GM18867 (cell line): ENCODE data around the gene TRAK2.
"Not testable (repeated sequence)": the region's sequence is repeated elsewhere in the genome, so short reads cannot be mapped to it uniquely, and the experiment has no call there.

Experiments used
- ATAC-seq: cut with Tn5 transposase; IDR thresholded peaks from one replicate; pipeline ENCODE4 v1.9.1; 2021; ENCODE audit warnings: mild to moderate bottlenecking, moderate library complexity; ENCODE audit not compliant: unreplicated experiment

The TRAK2 gene

GRCh38 chr2:201451292-201452057 lies at the start of gene TRAK2, which contains the start of gene STRADB:
Gene TRAK2 (minus strand): TSS chr2:201451458. CDS start chr2:201420507, 30,951 bp downstream.
Gene STRADB (plus strand): TSS chr2:201451740. CDS start chr2:201454841, 3,101 bp downstream.
- peak; percentile 96 for ATAC-seq

DNA sequence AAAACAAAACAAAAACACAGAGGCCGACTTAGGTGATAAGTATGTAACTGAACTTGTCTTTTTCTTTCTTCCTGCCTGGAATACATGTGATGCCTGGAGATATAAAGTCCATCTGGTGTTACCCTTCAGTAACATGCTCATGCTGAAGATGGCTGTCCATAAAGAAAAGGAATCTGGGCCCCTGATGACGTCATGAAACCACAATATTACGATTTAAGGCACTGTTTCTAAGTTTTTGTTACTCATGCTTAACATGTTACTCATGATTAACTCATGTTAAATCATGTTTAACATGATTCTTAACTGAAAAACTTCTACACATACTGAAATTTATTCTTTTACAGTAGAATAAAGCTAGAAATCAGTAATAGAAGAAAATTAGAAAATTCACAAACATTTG lies 49.3 kb upstream of the TRAK2 start:
- ATAC-seq: no peak

DNA sequence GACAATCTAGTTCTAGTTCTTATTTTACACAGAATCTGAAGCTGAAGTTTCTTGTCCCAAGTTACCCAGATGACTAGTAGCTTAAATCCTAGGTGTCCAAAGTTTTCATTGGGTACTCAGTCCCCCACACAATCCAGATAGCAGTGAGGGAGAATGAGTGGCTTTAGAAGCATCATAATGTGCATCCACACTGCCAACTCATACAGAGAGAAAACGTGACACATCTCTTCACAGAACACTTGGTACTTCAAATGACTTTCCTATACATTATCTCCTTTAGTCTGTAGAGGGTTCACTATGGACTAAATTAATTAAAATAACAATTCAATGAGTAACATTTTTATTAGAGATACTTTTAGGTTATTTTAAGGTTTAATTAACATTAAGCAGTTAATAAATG lies 45.5 kb upstream of the TRAK2 start:
- no peak for ATAC-seq

DNA sequence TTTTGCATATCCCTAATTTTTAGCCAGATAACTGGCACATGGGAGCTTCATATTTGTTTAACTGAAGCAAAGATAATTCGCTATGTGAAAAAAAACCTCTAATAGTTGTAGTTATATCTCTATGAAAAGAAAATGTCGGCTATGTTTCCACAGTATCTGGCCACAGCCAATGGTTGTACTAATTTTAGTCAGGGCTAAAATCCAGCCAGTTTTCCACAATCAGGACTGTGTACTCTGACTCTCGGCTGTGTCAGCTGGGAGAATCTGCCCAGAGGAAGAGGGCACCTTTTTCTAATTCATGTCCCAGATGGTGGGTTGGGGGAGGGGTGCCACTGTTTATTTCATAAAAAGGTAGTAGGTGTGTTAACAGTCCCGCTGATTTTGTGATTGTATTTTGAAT lies 39.0 kb upstream of the TRAK2 start:
- no peak for ATAC-seq

GRCh38 chr2:201484805-201485204 lies 33.5 kb upstream of the TRAK2 start:
- ATAC-seq: no peak

GRCh38 chr2:201483758-201484157 lies 32.5 kb upstream of the TRAK2 start:
- ATAC-seq: not testable (repeated sequence)

DNA sequence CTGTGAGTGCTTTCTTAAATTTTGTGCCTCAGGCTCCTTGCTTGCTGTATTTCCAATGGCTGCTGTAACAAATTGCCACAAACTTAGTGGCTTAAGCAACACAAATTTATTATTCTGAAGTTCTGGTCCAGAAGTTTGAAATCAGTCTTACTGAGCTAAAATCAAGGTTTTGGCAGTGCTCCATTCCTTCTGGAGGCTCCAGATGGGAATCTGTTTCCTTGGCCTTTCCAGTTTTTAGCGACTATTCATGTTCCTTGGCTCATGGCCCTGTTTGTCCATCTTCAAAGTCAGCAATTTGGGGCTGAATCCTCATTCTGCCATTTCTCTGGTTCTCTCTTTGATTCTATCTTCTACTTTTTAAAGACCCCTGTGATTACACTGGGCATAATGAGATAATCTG lies 32.1 kb upstream of the TRAK2 start:
- no peak for ATAC-seq

- no peak for ATAC-seq
Observed at GRCh38 chr2:201482543-201482942, 31.3 kb upstream of the TRAK2 start.

DNA sequence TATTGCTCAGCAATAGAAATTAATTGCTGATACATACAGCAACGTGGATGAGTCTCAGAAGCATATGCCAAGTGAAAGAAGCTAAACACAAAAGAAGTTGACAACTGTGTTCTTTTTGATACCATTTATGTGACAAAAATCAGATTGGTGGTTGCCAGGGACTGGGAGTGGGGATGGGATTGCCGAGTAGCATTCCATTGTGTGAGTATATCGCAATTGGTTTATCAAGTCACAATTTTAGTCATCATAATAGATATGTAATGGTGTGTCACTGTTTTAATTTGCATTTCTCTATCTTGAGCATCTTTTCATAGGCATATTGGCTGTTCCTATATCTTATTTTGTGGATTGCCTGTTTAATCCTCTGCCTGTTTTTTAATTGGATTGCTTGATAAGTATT lies 21.2 kb upstream of the TRAK2 start:
- no peak for ATAC-seq

DNA sequence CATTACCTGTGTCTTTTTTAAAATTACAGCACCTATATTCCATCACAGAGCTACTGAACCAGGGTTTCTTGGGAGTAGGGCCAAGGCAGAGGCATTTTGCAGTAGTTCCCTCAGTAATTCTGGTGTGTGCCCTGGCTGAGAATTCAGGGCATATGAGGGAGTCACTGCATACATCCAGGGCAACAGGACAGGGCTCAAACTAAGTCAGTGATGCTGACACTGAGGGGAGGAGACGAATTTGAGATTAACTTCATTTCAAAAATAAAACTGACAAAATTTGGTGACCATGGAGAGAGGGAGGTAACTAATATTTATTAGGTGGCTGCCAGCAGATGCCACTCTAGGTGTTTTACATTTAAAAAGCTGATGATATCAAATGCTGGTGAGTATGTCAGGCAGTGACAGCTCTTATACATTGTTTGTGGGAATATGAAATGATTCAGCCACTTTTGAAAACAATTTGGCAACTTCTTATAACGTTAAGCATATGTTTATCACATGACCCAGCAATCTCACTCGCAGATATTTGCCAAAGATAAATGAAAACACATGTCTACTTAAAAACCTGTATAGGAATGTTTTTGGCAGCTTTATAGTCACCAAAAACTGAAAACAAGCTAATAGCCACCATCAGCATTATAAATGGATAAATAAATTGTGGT lies 20.6 kb upstream of the TRAK2 start:
- ATAC-seq: no peak

DNA sequence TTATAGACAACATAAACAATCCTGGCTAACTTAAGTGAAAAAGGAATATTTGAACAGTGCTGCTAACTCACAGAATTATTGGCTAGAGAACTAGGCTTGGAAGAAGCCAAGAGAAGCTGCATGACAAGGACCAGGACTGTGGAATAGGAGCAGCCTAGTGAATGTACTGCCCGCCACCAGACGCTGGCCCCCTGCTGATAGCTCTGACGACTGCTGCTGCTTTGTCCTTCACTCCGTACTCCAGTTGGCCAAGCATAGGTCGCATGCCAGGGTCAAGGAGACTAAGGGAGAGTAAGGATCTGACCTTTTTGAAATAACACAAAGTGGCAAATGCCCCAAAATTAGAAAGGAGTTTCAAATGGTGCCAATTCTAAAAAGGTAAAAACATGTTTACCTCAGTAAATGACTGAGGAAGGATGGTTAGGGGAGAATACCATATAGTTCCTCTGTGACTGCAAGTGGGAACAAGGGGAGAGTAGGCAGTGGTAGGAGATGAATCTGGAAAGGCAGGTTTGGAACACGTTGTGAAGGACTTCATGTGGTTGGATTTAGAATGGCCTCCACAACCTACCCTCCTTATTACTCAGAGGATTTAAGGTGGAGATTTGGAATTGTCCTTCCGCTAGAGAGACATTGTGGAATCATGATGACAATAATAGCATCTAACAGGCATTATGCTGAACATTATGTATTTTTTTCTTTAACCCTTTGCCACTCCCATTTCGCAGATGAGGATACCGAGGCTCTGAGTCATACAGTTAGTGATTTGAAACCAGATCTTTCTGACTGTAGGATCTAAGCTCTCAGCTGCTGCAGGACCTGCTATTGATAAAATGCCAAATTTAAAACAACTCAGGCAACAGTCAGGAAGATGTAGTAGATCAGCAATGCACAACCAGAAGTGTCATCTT lies 19.8 kb upstream of the TRAK2 start:
- ATAC-seq: no peak

DNA sequence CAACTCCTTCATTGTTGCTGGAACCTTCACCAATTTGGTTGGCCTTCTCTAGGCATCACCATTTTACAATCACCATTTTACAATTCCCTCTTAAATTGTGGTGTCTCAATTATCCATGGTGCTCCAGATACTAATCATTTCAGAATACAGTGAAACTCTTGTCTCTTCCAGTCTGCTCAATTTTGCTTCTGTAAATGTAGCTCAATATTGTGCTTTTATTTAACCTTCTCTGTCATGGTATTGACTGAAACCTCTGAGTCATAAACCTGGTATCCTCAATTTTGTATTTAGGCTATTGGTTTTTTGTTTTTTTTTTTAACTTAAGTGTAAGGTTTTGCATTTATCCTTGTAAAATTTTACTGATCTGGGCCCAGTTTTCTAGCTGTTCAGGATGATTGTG lies 16.4 kb upstream of the TRAK2 start:
- no peak for ATAC-seq

DNA sequence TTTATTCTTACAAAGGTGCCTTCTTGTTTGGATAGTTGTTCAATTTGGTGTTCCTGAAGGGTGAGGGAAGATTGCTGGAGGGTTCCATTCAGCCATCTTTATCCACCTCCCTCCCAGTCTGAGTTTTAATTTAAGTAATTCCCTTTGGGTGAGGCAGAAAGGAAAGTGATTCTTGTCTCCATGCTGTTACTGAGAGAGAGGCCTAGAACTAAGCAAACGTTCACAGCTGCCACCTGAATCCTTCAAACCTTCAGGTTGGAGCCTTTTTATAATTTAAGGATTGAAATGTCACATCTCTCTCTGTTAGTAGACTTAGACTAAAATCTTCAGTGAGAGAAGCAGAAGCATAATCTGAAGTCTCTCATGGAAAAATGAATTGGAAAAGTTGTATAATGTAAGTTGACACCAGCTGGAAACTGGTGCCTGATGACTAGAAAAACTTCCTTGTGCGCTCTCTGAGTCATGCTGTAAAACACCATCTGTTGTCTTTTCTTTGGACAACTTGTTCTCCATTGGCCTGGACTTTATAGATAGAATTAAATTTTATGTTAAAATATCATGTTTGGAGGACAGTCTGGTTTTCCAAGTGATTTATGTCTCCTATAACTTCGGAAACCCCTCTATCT lies 14.9 kb upstream of the TRAK2 start:
- no peak for ATAC-seq

DNA sequence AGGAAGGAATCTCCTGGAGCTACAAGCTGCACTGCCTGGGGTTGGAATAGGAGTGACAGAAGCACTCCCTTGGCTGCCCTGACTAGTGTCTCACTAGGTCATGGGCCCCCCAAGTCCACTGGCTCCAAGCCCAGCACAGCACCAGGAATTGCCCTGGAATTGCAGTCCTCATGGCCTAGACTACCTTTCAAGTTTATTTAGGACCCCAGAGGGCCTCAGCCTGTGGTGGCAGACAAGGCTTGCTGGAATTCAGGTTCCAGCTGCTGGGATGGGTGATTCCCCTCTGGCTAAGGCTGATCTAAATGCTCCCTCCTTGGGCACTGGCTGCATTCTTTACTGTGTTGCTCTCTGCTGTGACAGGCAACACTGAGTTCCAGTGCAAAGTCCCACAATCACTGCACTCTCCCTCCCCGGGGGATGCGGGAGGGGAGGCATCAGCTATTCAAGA lies 14.3 kb upstream of the TRAK2 start:
- ATAC-seq: no peak

GRCh38 chr2:201464547-201464946 lies 13.3 kb upstream of the TRAK2 start:
- ATAC-seq: no peak

DNA sequence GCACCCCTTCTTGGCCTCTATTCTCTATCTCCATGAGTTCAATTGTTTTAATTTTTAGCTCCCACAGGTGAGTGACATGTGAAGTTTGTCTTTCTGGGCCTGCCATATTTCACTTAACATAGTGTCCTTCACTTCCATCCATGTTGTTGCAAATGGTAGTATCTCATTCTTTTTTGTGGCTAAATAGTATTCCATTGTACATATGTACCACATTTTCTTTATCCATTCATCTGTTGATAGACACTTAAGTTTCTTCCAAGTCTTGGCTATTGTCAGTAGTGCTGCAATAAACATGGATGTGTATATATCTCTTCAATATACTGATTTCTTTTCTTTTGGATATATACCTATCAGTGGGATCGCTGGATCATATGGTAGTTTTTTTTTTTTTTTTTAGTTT lies 9.3 kb upstream of the TRAK2 start:
- no peak for ATAC-seq

DNA sequence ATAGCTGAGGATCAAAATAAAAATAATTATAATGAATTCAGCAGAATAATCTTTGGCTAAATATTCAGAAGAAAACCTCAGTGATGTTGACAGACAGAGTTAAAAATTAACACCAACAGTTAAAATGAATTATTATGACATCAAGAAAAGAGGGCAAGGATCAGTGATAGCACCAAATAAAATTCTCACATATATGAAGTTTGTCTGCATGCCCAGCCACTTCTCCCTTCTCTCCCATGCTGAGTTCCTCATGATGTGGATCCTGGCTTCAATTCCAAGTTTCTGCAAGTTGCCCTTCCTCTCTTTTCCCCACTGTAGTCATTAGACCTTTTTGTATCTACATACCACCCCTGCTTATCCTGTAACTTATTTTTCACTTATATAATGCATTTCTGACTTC lies 7.1 kb upstream of the TRAK2 start:
- no peak for ATAC-seq

DNA sequence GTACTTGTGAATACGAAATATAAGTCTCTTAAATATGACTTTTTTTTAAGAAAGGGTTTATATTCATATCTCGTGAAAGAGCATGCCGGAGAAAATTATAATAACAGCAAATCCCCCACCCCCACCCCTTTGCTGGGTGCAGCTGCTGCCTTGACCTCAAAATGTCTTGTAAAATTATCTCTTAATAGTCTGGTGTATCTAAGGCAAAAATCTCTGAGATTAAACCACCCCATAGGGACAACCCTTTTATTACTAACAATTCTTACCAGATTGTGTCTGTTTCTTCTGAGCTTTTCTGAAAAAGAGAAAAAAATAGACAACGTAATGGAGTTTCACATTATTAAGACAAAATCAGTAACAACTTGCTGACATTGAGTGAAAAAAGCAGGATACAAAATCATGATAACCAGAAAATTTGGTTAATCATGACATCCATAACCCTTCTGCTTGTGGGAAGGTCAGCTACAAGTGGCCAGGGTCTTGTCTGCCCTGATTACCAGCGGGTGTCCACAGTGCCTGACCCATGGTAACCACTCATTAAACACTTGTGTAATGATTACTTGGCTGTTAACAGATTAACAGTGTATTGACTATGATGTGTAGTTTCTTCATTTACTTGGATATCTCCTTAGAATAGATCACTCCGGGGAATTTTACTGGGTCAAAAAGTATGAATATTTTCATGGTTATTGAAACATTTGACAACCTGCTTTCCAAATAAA lies 1.8 kb upstream of the TRAK2 start:
- ATAC-seq: no peak

- no peak for ATAC-seq
Observed at GRCh38 chr2:201452058-201452921, 1.0 kb upstream of the TRAK2 start.
